IMR-90 (cell line): ENCODE data around the gene TPD52L2. TPM values are rescaled to one million over a fixed set of nuclear protein-coding genes. Genes with fewer than 3 reads are reported as not detected.

Source experiments
- ATAC-seq: fragments of 200-7000 bp; cut with Tn5 transposase; 2 replicates; pipeline ENCODE4 v1.9.1; 2020; ENCODE audit warnings: low read depth, mild to moderate bottlenecking, moderate library complexity
- BruUV-seq: library from RNA; stranded (reverse); fragments of 400-500 nt; replicated peaks from 2 replicates; lab custom pipeline; 2021; lab: Mats Ljungman, UMichigan
- CTCF ChIA-PET: fragments of 300-600 bp; formaldehyde crosslinking; extraction: SDS; loops from one replicate; lab custom pipeline; 2021; ENCODE audit warnings: antibody characterized with exemption; lab: Yijun Ruan, JAX
- POLR2A ChIA-PET: fragments of 300-600 bp; sonication (Branson Sonifier 250); formaldehyde crosslinking; loops from one replicate; lab custom pipeline; 2022; ENCODE audit warnings: antibody characterized with exemption; ENCODE audit not compliant: unreplicated experiment; lab: Charles Lee
- DNase-seq: peaks from one replicate; pipeline ENCODE4 v3.0.0; 2013
- H2AFZ ChIP-seq: replicated peaks from 2 replicates; pipeline ENCODE3; 2013; ENCODE audit warnings: low read length, mild to moderate bottlenecking; ENCODE audit not compliant: poor library complexity
- H2AK5ac ChIP-seq: 2 replicates; pipeline ENCODE4 v1.6.1; 2013; ENCODE audit warnings: low read depth, low read length, inconsistent platforms
- H2AK9ac ChIP-seq: replicated peaks from 2 replicates; pipeline ENCODE3; 2013; ENCODE audit warnings: mild to moderate bottlenecking, low read depth, low read length, moderate library complexity; ENCODE audit not compliant: poor library complexity
- H2BK120ac ChIP-seq: 2 replicates; pipeline ENCODE4 v1.6.1; 2013; ENCODE audit warnings: low read depth, low read length, inconsistent platforms
- H2BK15ac ChIP-seq: 3 replicates; pipeline ENCODE4 v1.6.1; 2013; ENCODE audit warnings: low read depth, low read length, inconsistent platforms
- H2BK20ac ChIP-seq: 2 replicates; pipeline ENCODE4 v1.6.1; 2013; ENCODE audit warnings: low read depth, mild to moderate bottlenecking, inconsistent platforms, low read length, moderate library complexity
- H2BK5ac ChIP-seq: 2 replicates; pipeline ENCODE4 v1.6.1; 2013; ENCODE audit warnings: mild to moderate bottlenecking, low read depth, low read length, inconsistent platforms; ENCODE audit not compliant: poor library complexity, severe bottlenecking
- H3K14ac ChIP-seq: replicated peaks from 2 replicates; pipeline ENCODE4 v1.6.1; 2013; ENCODE audit warnings: low read depth, low read length, inconsistent platforms
- H3K18ac ChIP-seq: 2 replicates; pipeline ENCODE4 v1.6.1; 2013; ENCODE audit warnings: low read depth, low read length, control low read depth
- H3K23ac ChIP-seq: 2 replicates; pipeline ENCODE4 v1.6.1; 2013; ENCODE audit warnings: low read depth, low read length, inconsistent platforms
- H3K27ac ChIP-seq: 2 replicates; pipeline ENCODE4 v1.5.1; 2013; ENCODE audit warnings: mild to moderate bottlenecking, control low read depth, low read length; ENCODE audit not compliant: insufficient read depth
- H3K27me3 ChIP-seq: 2 replicates; pipeline ENCODE4 v1.6.1; 2013; ENCODE audit warnings: low read length; ENCODE audit not compliant: control insufficient read depth, insufficient read depth
- H3K36me3 ChIP-seq: 2 replicates; pipeline ENCODE4 v1.6.1; 2013; ENCODE audit warnings: low read length, mixed read lengths; ENCODE audit not compliant: control insufficient read depth, insufficient read depth
- H3K4ac ChIP-seq: 2 replicates; pipeline ENCODE4 v1.6.1; 2013; ENCODE audit warnings: low read depth, low read length, inconsistent platforms
- H3K4me1 ChIP-seq: 2 replicates; pipeline ENCODE4 v1.6.1; 2013; ENCODE audit warnings: low read length, mixed read lengths; ENCODE audit not compliant: control insufficient read depth, insufficient read depth
- H3K4me2 ChIP-seq: 2 replicates; pipeline ENCODE4 v1.6.1; 2013; ENCODE audit warnings: low read depth, mild to moderate bottlenecking, control low read depth, low read length, moderate library complexity
- H3K4me3 ChIP-seq: 2 replicates; pipeline ENCODE4 v1.5.1; 2013; ENCODE audit warnings: low read depth, mild to moderate bottlenecking, control low read depth, low read length, moderate library complexity; ENCODE audit not compliant: insufficient read depth
- H3K56ac ChIP-seq: 2 replicates; pipeline ENCODE4 v1.6.1; 2013; ENCODE audit warnings: low read length, inconsistent platforms; ENCODE audit not compliant: insufficient read depth; ENCODE audit errors: extremely low read depth
- H3K79me1 ChIP-seq, 2 experiments: 2 replicates each; pipeline ENCODE4 v1.6.1; 2013; ENCODE audit warnings: low read length in 2 of 2, inconsistent platforms in 1 of 2, low read depth in 1 of 2
- H3K9ac ChIP-seq: 2 replicates; pipeline ENCODE4 v1.6.1; 2013; ENCODE audit warnings: low read depth, low read length, control low read depth
- H3K9me1 ChIP-seq: 2 replicates; pipeline ENCODE4 v1.6.1; 2013; ENCODE audit warnings: low read length, inconsistent platforms; ENCODE audit not compliant: insufficient read depth
- H3K9me3 ChIP-seq: 2 replicates; pipeline ENCODE4 v1.6.1; 2013; ENCODE audit warnings: low read length; ENCODE audit not compliant: control insufficient read depth, insufficient read depth
- H4K20me1 ChIP-seq: 2 replicates; pipeline ENCODE4 v1.6.1; 2013; ENCODE audit warnings: low read length, inconsistent platforms; ENCODE audit not compliant: insufficient read depth
- H4K5ac ChIP-seq: 2 replicates; pipeline ENCODE4 v1.6.1; 2013; ENCODE audit warnings: mild to moderate bottlenecking, low read depth, low read length, control low read depth
- H4K8ac ChIP-seq, 2 experiments: 2 replicates each; pipeline ENCODE4 v1.6.1; 2013; ENCODE audit warnings: low read depth in 2 of 2, low read length in 2 of 2, control low read depth in 1 of 2, inconsistent platforms in 1 of 2
- H4K91ac ChIP-seq: 2 replicates; pipeline ENCODE4 v1.6.1; 2013; ENCODE audit warnings: low read depth, low read length, inconsistent platforms; ENCODE audit not compliant: insufficient read depth
- BHLHE40 ChIP-seq: fragments of 150-350 bp; IDR thresholded peaks from 2 replicates; pipeline ENCODE4 v1.6.1; 2016; ENCODE audit warnings: mild to moderate bottlenecking, low read depth, low read length
- CEBPB ChIP-seq: IDR thresholded peaks from 2 replicates; pipeline ENCODE4 v1.6.1; 2012; ENCODE audit warnings: low read depth, low read length, improper control_type of control experiment
- CTCF ChIP-seq: conservative IDR thresholded peaks from 2 replicates; pipeline ENCODE4 v1.5.1; 2012; ENCODE audit warnings: mild to moderate bottlenecking, low read depth, low read length, improper control_type of control experiment
- ELK1 ChIP-seq: fragments of 150-350 bp; IDR thresholded peaks from 2 replicates; pipeline ENCODE4 v1.6.1; 2016; ENCODE audit warnings: low read depth, mild to moderate bottlenecking, low read length, moderate library complexity, borderline replicate concordance
- MAFK ChIP-seq: IDR thresholded peaks from 2 replicates; pipeline ENCODE4 v1.6.1; 2012; ENCODE audit warnings: low read depth, low read length, improper control_type of control experiment
- NFE2L2 ChIP-seq: fragments of 150-350 bp; IDR thresholded peaks from 2 replicates; pipeline ENCODE4 v1.6.1; 2016; ENCODE audit warnings: low read depth, mild to moderate bottlenecking, low read length
- POLR2A ChIP-seq: IDR thresholded peaks from 2 replicates; pipeline ENCODE4 v1.6.1; 2012; ENCODE audit warnings: mild to moderate bottlenecking, low read depth, low read length
- RAD21 ChIP-seq: IDR thresholded peaks from 2 replicates; pipeline ENCODE4 v1.6.1; 2012; ENCODE audit warnings: low read length, improper control_type of control experiment
- WGBS, 2 experiments: methylation state at CpG; one replicate each; pipeline versions ENCODE4 v1.1.5 to v1.1.7; 2013; ENCODE audit warnings: missing lambda C conversion rate in 2 of 2; ENCODE audit not compliant: insufficient read length in 1 of 2; ENCODE audit errors: extremely low coverage in 2 of 2; 5-methylcytosine and 5-hydroxymethylcytosine counted together
- dilution Hi-C: fragments of 300-500 bp; cut with HindIII; formaldehyde crosslinking; loops from one replicate; pipeline ENCODE4 v1.14.3; 2018; ENCODE audit warnings: low sequenced_read_pairs; ENCODE audit not compliant: unreplicated experiment
- in situ Hi-C: fragments of 300-500 bp; cut with MboI; formaldehyde crosslinking; loops from 3 replicates; pipeline ENCODE4 v1.14.3; 2019; ENCODE audit warnings: low sequenced_read_pairs, inconsistent platforms, mixed read lengths
- intact Hi-C: fragments of 100-400 bp; cut with micrococcal nuclease; formaldehyde crosslinking; loops from 2 replicates; pipeline ENCODE4 v1.10.0; 2022
- polyA plus RNA-seq, 3 experiments: library from polyadenylated mRNA; depleted of rRNA; stranded (reverse); fragments of >200 nt; gene quantifications; 2 replicates each; pipeline ENCODE4 v1.2.3, GENCODE V29; 2012; ENCODE audit warnings: low replicate concordance in 1 of 3
- total RNA-seq: library from RNA; depleted of rRNA; stranded (reverse); fragments of >200 nt; gene quantifications from 2 replicates; pipeline ENCODE4 v1.2.3, GENCODE V29; 2012

TPD52L2 gene
- total and polyA plus RNA-seq, 2 of the 4 experiments (the other 2 are of a cell fraction), result 113 to 189 TPM

- H3K36me3 ChIP-seq, result peaks cover 59% of the 10 kb centered on the region
- no peak overlapping the region for H3K23ac ChIP-seq
- H3K4me2 ChIP-seq, result no peak overlapping the region
- DNase-seq (no peak), ATAC-seq (no peak)
- ChIA-PET POLR2A (no interaction called here), CTCF (no interaction called here)
- no peaks in the 10 kb centered on the region for H3K4me1 ChIP-seq
- H2AK5ac ChIP-seq, result no peak overlapping the region
- H4K20me1 ChIP-seq, result peaks cover 74% of the 10 kb centered on the region
- H2BK20ac ChIP-seq, result no peak overlapping the region
- no peak overlapping the region for H3K9ac ChIP-seq
- no peak overlapping the region for H3K4me3 ChIP-seq
- H3K79me1 ChIP-seq, result peaks cover 32 to 60% of the 10 kb centered on the region in 2 experiments
- H3K18ac ChIP-seq, result no peak overlapping the region
- BruUV-seq, result no TSS peak
- no peak overlapping the region for H2AFZ ChIP-seq
- no peak overlapping the region for H3K14ac ChIP-seq
- H2BK120ac ChIP-seq, result no peak overlapping the region
- no peaks in the 10 kb centered on the region for H3K27me3 ChIP-seq
- WGBS, 2 experiments, result 98% methylated on average over 16 of the region's 26 CpGs; no CpG with 5 or more reads in 1 of the 2 experiments
- TF ChIP-seq CEBPB (no peak), ELK1 (no peak), MAFK (no peak), POLR2A (no peak), RAD21 (no peak), NFE2L2 (no peak), BHLHE40 (no peak), CTCF (no peak)
- H2AK9ac ChIP-seq, result no peak overlapping the region
- H2BK5ac ChIP-seq, result no peak overlapping the region
- intact Hi-C loops, result no loop called here
- no peaks in the 10 kb centered on the region for H3K9me3 ChIP-seq
- no peak overlapping the region for H3K27ac ChIP-seq
- H3K56ac ChIP-seq, result no peak overlapping the region
- dilution Hi-C loops, result no loop called here
- no peak overlapping the region for H4K91ac ChIP-seq
- no peak overlapping the region for H3K4ac ChIP-seq
- H4K8ac ChIP-seq, result no peak overlapping the region
- H2BK15ac ChIP-seq, result no peak overlapping the region
- no peak overlapping the region for H4K5ac ChIP-seq
- in situ Hi-C loops, result no loop called here
- H3K9me1 ChIP-seq, result 0 out of 2 replicates have a peak, but pooled peaks cover 8% of the 10 kb centered on the region
These were observed 64.0 kb downstream of the TPD52L2 start for GRCh38 chr20:63929071-63929470.
